HG03159 (cell line): Measurements from ENCODE around the gene PPM1B.
"Not testable (repeated sequence)": the region's sequence is repeated elsewhere in the genome, so short reads cannot be mapped to it uniquely, and the experiment has no call there.

Source experiments
- ATAC-seq: cut with Tn5 transposase; IDR thresholded peaks from one replicate; pipeline ENCODE4 v1.9.1; 2021; ENCODE audit warnings: mild to moderate bottlenecking, moderate library complexity; ENCODE audit not compliant: unreplicated experiment

The PPM1B gene

DNA sequence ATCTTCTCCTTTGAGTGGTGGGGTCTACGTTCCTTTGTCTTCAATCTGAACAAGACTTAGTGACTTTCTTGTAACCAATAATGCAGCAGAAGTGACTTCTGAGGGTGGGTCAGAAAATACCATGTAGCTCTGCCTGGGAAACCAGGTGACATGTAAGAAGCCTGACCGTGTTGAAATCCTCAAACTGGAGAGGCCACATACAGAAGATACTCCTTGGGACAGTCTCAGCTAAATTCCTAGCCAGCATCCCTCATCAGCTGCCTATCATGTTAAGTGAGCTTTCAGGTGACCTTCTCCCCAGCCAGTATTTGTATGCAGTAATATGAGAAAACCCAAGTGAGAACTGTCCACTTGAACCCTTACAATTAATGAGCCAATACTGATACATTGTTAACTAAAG lies 27.0 kb downstream of the PPM1B start:
- ATAC-seq = no peak

DNA sequence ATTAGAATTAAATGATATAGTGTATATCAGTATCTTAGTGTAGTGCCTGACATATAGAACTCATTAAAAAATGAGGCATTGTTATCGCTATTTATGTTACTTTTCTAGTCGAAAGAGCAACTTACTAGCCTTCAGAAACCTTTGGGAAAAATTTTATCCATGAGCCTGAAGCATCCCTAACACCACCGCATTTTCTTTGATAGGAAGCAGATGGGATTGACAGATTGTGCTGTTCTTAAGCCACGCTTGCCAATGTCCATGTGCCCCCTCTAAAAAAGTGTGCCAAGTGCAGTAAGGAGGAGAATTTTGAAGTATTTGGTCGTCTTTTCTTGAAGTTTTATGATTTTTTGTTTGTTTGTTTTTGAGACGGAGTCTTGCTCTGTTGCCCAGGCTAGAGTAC lies 29.1 kb downstream of the PPM1B start:
- ATAC-seq = no peak

DNA sequence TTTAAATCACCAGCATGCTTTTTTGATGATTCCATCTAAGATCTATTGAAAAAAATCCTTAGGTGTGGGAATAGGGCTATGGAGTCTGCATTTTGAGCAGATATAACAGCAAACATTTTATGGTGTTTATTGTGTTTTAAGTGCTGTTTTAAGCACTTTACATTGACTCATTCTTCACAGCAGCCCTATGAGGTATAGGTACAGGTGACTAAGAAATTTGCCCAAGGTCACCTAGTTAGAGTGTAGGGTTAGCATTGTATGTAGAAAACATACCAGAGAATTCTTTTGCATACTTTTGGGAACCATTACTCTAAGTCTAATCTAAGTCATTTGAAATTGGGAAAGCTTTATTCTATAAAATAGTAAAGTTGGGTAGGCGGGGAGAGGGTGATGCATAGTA lies 31.3 kb downstream of the PPM1B start:
- no peak for ATAC-seq

DNA sequence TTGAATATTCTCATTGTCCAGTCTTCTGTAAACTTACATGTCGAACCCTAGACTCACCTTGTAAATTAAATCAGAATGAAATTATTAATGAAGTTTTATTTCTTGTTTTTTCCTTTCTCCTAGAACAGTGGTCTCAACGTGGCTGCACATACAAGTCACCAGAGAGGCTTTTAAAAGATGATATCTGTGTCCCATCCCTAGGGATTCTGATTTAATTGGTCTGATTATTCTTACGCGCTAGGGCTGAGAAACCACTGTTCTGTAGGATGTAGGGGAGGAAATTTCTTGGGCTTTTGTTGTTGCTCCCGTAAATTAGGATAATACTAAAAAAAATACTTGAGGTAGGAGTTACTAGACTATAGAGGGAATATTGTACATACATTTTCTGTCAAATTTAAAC lies 32.1 kb downstream of the PPM1B start:
- no peak for ATAC-seq

DNA sequence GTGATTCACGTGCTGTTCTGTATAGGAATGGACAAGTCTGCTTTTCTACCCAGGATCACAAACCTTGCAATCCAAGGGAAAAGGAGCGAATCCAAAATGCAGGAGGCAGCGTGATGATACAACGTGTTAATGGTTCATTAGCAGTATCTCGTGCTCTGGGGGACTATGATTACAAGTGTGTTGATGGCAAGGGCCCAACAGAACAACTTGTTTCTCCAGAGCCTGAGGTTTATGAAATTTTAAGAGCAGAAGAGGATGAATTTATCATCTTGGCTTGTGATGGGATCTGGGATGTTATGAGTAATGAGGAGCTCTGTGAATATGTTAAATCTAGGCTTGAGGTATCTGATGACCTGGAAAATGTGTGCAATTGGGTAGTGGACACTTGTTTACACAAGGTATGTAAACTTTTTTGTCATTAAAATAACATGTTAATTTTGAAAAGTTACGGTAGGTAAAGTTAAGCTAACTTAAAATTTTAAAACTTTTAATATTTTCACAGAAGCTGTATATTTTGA lies 33.0 kb downstream of the PPM1B start:
- no peak for ATAC-seq

DNA sequence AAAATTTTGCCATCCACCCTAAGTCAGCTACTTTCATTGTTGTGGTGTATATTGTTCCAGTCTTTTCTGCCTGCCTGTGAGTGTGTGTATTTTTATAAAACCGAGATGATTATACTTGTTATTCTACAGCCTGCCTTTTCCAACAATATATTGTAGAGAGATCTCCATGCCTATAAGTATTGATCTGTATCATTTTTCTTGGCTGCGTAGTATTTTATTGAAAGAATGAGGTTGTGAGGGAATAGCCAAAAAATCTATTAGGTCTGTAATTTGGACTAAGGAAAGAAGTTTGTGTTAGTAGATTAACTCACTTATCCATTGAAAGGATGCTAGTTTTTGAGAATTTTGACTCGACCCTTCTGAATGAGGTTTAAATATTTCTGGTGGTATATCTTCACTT lies 34.9 kb downstream of the PPM1B start:
- no peak for ATAC-seq

DNA sequence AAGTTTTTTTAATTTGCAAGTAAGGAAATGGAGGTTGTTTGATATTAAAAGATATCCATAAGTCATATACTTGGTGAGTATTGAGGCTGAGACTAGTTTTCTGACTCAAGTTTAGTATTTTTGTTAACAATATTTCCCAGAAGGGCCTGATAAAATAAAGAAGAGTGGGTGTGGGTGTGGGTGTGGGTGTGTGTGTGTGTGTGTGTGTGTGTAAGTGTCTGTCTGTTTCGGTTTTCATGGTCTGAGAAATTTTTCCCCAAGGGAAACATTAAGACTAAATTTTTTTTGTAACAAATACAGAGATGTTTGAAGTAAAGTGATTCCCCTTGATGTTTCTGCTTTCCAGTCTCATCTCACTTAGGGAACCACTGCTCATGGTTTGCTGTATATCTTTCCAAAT lies 36.5 kb downstream of the PPM1B start:
- no peak for ATAC-seq

DNA sequence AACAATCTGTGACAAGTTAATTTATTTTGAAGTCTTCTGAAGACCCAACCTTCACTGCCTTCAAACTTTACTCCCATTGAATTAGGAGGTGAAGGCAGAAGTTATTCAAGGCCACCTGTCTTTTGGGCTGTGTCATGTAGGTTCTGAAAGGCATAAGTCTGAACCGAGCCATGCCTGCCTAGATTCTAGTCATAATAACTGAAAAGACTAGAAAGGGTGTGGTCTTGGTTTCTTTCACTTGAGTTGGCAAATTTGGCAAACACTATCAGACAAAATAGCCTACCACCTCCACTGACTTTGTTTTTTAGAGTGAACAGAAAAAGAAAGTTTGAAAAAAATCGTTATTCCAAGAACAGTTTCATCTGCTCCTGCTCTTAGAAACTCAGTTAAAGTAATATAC lies 38.4 kb downstream of the PPM1B start:
- ATAC-seq = no peak

DNA sequence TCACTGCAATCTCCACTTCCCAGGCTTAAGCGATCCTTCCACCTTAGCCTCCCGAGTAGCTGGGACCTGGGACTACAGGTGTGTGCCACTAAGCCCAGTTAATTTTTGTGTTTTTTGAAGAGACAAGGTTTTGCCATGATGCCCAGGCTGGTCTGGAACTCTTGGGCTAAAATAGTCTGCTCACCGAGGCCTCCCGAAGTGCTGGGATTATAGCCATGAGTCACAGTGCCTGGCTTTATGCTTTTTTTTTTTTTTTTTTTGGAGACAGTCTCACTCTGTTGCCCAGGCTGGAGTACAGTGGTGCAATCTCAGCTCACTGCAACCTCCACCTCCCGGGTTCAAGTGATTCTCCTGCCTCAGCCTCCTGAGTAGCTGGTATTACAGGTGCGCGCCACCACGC lies 39.0 kb downstream of the PPM1B start:
- not testable (repeated sequence) for ATAC-seq

DNA sequence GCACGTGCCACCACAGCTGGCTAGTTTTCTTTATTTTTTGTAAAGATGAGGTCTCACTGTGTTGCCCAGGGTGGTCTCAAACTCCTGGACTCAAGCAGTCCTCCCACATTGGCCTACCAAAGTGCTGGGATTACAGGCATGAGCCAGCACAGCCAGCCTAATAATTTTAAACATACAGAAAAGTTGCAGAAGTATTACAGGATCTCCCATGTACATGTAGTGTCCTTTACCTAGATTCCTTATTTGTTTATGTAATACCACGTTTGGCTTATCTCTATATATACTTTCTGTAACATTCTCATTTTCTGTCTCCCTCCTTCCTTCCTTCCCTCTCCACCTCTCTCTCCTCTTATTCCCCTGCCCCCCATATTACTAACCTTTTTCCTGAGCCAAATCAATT lies 41.7 kb downstream of the PPM1B start:
- no peak for ATAC-seq

DNA sequence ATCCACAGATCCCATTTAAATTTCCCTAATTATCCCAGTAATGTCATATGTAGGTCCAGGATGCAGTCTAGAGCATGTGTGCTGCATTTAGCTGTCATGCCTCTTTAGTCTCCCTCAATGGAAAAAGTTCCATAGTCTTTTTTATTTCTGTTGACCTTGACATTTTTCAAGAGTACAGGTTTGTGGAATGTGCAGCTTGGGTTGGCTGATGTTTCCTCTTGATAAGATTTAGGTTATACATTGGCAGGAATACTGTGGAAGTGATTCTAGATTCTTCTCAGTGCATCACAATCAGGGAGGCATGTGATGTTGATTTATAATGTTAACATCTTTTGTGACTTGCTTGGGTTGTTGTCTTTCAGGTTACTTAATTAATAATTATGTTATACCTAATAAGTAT lies 42.5 kb downstream of the PPM1B start:
- ATAC-seq = no peak

DNA sequence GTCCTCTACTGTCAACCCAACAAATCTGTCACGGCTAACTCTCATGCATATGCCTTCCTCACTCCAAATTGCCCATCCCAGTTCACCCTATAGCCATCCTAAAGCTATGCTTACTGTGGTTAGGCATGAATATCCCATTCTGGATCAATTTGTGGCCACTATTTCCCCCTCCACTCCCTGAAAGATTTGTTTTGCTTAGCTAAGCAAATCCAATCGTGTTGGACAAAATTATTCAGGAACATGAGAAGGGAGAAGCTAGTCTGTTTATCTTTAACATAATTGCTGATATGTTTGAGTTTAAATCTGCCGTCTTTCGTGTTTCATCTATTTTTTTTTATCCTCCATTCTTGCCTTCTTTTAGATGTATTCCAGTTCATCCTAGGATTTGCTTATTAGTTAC lies 43.6 kb downstream of the PPM1B start:
- ATAC-seq = no peak

DNA sequence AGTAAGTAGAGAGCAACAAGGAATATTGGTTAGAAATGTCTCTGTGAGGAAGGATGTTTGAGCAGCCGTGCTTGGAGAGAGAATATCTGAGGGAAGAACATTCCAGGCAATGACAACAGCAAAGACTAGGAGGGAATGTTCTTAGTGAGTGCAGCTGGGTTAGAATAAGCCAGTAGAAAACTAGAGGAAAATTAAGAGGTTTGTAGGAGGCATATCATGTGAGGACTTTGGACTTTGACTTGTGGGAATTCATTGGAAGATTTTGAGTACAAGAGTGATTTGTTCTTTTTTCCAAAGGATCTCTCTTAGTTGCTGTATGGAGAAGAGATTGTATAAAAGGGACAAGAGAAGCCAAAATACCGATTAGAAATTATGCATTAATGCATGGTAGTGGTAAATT lies 47.2 kb downstream of the PPM1B start:
- ATAC-seq = no peak

DNA sequence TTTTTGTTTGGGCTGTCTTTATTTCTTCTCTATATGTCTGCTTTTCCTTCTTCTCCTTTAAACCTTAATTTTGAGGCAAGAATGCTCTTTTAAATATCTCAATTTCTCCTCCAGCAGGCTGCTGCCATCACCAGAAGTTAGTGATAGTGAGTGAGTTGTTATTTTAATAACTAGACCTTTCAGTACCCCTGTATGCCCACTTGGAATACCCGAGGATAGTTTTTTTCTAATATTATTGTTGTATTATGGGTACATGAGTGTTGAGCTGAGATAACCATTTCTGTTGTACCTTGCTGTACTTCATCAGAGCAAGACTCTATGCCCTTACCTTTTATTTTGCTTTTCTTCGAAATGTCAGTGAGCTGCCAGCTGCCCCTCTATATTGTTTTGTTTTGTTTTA lies 50.1 kb downstream of the PPM1B start:
- ATAC-seq = no peak

DNA sequence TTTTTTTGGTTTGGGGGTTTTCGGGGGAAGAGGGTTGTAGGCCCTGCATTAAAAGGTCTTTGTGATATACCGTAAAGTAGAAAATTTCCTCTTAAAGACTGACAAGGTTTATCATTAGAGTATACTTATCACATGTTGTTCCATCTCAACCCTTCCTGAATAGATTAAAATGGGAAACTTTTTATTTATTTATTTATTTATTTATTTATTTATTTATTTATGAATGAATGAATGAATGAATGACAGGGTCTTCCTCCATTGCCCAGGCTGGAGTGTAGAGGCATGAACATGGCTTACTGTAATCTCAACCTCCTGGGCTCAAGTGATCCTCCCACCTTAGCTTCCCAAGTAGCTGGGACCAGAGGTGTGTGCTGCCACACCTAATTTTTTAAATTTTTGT lies 58.1 kb downstream of the PPM1B start:
- no peak for ATAC-seq

DNA sequence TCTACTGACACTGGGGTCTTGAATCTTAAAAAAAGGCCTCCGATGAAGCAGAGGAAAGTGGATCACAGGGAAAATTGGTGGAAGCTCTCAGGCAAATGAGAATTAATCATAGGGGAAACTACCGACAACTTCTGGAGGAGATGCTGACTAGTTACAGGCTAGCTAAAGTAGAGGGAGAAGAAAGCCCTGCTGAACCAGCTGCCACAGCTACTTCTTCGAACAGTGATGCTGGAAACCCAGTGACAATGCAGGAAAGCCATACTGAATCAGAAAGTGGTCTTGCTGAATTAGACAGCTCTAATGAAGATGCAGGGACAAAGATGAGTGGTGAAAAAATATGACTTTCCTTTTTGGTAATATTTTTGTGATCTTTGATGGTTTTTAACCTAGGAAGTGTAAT lies 61.7 kb downstream of the PPM1B start:
- no peak for ATAC-seq

DNA sequence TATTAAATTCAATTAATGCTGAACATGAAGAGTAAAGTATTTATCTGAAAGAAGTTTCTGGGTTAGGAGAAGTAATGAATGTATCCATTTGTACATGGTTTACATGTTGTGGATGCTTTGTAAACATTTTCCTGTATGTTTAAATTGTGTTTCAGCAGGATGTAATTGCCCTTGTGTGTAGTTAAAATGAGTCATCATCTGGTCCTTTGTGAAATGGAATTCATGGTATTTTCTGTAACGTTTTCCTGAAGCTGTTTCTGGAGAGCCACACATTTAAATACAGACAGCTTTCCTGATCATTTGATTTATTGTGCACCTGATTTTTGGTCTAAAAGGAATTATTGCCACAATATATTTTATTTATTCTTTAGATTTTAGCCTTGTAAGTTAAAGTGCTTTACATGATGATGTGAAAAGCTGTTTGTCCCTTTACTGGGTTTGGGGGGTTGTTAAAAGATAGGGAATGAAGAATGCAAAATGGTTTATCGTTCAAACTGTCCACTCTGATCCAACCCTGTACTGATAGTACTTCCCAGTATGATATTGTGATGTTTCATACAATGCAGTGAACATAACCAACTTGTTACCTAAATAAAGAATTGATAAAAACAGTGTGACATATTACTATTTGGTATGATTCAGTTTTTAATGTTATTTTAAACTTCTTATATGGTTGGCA lies 64.9 kb downstream of the PPM1B start:
- ATAC-seq = no peak

DNA sequence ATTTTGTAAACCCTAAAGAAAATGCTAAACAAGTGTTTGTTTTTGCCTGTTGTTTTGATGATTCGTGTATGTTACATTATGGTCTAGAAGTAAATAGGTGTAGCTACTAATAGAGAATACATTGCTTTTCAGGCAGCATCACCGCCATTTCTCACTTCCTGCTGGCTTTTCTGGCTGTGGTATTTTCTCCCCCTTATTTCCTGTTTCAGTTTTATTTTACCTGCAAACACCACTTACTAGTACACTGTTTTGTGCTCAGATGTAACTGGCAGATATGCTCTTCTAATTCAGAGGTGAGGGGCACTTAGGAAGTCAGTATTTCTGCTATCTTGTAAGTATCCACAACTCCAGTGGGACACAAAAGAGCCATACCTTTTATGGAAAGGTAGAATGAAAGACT lies 68.5 kb downstream of the PPM1B start:
- ATAC-seq = peak; percentile 74

DNA sequence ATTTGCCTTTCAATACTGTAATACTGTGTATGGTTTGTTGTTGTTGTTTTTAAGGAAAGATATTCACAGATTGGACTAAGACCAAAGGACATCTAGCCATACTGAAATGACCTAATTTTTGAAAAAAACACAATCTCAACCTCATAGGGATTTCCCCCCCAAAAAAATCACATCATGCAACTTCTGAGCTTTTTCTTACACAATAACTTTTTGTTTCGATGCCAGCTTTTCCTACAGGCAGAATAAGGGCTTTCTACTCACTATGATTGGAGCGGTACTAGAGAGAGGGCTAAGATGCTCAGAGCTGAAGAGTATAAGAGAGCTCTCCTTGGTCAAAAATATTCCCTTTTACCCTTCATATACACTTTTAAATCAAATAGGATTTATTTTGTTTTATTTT lies 74.2 kb downstream of the PPM1B start:
- no peak for ATAC-seq

DNA sequence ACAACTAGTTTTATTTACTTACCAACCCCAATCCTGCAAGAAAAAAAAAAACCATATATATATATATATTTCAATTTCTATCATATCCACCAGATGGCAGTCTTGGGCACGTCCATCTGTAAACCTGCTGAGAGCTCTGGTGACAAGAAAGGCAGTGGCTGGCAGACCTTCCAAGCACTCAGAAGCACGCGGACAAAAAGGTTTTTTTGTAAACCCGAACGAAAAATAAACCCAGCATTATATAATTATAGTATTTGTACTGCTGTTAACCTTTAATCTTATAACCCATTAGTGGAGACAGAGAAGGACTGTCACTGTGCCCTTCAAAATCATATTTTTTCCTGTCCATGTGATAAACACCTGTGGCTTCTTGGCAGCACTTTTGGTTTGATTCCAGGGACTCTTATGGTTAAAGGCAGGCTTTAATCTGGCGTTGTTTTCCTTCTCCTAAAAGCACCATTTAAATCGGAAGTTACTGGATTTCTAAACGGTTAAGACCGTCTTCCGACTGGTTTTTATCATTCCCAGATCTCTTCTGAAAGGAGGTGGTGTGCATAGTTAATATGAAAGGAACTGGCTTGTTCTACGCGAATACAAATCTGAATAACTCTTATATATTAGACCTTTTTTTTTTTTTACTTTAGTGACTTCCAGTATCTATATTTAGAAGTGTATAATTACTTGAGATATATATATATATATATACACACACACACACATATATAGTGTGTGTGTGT lies 75.6 kb downstream of the PPM1B start:
- ATAC-seq = no peak

DNA sequence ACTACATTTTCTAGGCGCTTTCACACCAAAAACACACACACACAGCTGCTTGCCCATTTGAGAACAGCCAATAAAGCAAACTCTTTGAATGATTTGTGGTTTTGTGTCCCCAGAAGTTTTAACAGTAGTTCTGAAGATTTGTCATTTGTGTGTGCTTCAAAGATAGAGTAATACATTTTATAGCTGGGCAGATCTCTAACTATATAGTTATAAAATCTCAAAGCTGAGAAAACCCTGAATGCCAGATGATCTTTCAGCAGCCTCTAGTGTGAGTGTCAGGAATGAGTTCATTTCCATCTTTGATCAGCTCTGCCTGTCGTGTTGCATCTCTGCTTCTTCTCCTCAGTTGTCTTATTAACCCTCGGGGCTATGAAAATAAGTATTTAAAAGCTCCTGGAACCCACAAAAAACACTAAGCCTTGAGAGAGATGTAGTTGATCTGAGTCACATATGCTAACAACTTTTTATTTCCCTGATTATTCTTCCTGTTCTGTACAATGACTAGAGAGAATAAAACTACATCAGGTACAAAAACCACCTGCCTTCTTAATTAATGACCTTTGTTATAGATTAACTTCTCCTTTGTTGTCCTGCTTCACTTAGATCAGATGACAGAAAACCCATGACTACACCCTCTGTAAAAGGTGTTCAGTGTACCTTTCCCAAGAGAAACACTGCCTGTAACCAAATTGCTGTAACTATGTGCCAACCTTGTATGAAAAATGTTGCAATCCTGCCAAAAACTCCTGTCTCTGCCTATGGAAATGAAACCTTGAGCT lies 76.6 kb downstream of the PPM1B start:
- ATAC-seq = no peak

DNA sequence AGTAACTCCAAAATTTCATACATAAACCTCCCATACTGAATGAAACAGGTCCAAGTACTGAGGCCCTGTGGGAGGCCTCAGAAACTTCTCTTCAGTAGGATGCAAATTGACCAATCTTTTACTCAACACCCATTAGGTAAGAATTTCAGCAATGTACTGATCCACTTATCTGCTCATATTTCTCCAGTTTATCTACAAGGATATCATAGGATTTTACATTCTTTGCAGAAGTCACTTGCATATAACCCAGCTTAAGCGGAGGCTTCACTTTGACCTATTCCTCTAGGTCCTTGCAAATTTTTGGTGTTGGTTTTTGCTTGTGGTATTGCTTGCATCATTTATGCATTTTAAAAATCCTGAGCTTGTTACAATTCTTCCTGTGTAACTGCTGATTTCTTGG lies 77.8 kb downstream of the PPM1B start:
- ATAC-seq = no peak
